GM21423 (cell line): ENCODE measurements around the gene TTLL10.

Experiments used
- ATAC-seq: cut with Tn5 transposase; IDR thresholded peaks from one replicate; pipeline ENCODE4 v1.9.1; 2021; ENCODE audit warnings: mild to moderate bottlenecking, moderate library complexity; ENCODE audit not compliant: unreplicated experiment

Gene TTLL10

GRCh38 chr1:1203561-1204424 is 30.1 kb downstream of the TTLL10 start:
- no peak for ATAC-seq

GRCh38 chr1:1204425-1204920 is 30.8 kb downstream of the TTLL10 start:
- no peak for ATAC-seq

- no peak for ATAC-seq
These were observed 31.5 kb downstream of the TTLL10 start for GRCh38 chr1:1204998-1205768.

GRCh38 chr1:1205769-1206375 is 32.2 kb downstream of the TTLL10 start:
- no peak for ATAC-seq

GRCh38 chr1:1206376-1206965 is 32.8 kb downstream of the TTLL10 start, which contains the start of gene TNFRSF18:
TSS of gene TNFRSF18 (minus strand) at chr1:1206592. CDS start at chr1:1206571, 21 bp downstream.
- no peak for ATAC-seq

- ATAC-seq = no peak
These were observed 33.4 kb downstream of the TTLL10 start for GRCh38 chr1:1206966-1207531.

- no peak for ATAC-seq
These were observed 33.9 kb downstream of the TTLL10 start for GRCh38 chr1:1207571-1207892.

- no peak for ATAC-seq
These were observed 35.2 kb downstream of the TTLL10 start for GRCh38 chr1:1208713-1209433.

- no peak for ATAC-seq
These were observed 37.3 kb downstream of the TTLL10 start for GRCh38 chr1:1210726-1211540.

- ATAC-seq = no peak
These were observed 38.1 kb downstream of the TTLL10 start for GRCh38 chr1:1211541-1212441.

GRCh38 chr1:1212780-1213344 is 39.2 kb downstream of the TTLL10 start:
- no peak for ATAC-seq

- no peak for ATAC-seq
These were observed 39.9 kb downstream of the TTLL10 start, which contains the start of gene TNFRSF4 for GRCh38 chr1:1213345-1214265. TSS of gene TNFRSF4 (minus strand) at chr1:1214153. CDS start at chr1:1214127, 26 bp downstream.

- no peak for ATAC-seq
These were observed 41.5 kb downstream of the TTLL10 start for GRCh38 chr1:1215080-1215676.

GRCh38 chr1:1215881-1216605 is 42.4 kb downstream of the TTLL10 start:
- no peak for ATAC-seq

- no peak for ATAC-seq
These were observed 43.3 kb downstream of the TTLL10 start for GRCh38 chr1:1216770-1217620.
